ENCODE measurements around the gene NCOA4.

DNA sequence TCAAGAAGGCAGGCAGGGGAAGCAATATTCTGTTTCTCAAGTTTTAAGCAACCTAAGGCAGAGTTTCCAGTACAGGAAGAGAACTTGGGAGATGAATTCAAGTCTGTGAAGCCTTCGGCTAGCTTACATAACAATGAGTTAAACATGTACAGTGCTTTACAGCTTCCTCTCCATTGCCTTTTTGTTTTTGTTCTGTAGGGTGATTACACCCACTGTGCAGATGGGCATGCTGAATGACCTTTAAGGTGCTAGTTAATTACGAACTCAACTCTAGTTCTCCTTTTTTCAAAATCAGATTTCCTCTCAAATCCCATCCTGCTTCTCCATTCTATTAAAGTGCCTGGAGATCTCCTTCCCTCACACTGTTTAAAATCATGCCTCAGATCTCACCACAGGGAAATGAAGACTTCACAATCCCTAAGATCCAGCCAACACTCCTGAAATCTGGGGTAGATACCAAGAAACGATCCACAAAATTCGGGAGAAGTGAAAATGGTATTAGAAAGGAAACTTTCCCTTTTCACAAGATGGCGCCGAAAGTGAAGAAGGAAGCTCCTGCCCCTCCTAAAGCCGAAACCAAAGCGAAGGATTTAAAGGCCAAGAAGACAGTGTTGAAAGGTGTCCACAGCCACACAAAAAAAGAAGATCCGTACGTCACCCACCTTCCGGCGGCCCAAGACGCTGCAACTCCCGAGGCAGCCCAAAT, 32.5 kb upstream of the NCOA4 start:
- TF ChIP-seq, protein P1, sequence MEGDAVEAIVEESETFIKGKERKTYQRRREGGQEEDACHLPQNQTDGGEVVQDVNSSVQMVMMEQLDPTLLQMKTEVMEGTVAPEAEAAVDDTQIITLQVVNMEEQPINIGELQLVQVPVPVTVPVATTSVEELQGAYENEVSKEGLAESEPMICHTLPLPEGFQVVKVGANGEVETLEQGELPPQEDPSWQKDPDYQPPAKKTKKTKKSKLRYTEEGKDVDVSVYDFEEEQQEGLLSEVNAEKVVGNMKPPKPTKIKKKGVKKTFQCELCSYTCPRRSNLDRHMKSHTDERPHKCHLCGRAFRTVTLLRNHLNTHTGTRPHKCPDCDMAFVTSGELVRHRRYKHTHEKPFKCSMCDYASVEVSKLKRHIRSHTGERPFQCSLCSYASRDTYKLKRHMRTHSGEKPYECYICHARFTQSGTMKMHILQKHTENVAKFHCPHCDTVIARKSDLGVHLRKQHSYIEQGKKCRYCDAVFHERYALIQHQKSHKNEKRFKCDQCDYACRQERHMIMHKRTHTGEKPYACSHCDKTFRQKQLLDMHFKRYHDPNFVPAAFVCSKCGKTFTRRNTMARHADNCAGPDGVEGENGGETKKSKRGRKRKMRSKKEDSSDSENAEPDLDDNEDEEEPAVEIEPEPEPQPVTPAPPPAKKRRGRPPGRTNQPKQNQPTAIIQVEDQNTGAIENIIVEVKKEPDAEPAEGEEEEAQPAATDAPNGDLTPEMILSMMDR (IDR thresholded peaks at IDR 0.05) = no peak
- no peak for TF ChIP-seq POLR2A (IDR thresholded peaks at IDR 0.05)
